Duodenal mucosa (tissue), 2 donors: ENCODE measurements around the gene RERE.
"Not testable (repeated sequence)": the region's sequence is repeated elsewhere in the genome, so short reads cannot be mapped to it uniquely, and the experiment has no call there.

Experiments
- H3K27ac ChIP-seq: one replicate; pipeline ENCODE4 v1.7.0; 2013; ENCODE audit warnings: low read depth, low read length
- H3K27me3 ChIP-seq, 2 donors: one replicate each; pipeline ENCODE4 v1.7.0; 2013; ENCODE audit warnings: low read length in 2 of 2, control low read depth in 1 of 2; ENCODE audit not compliant: insufficient read depth in 2 of 2, control insufficient read depth in 1 of 2
- H3K36me3 ChIP-seq, 2 donors: one replicate each; pipeline ENCODE4 v1.7.0; 2013; ENCODE audit warnings: low read length in 2 of 2, control low read depth in 1 of 2; ENCODE audit not compliant: insufficient read depth in 2 of 2, control insufficient read depth in 1 of 2
- H3K4me1 ChIP-seq, 2 donors: one replicate each; pipeline ENCODE4 v1.7.0; 2013; ENCODE audit warnings: low read length in 2 of 2, control low read depth in 1 of 2; ENCODE audit not compliant: insufficient read depth in 2 of 2, control insufficient read depth in 1 of 2
- H3K4me3 ChIP-seq, 2 donors: one replicate each; pipeline ENCODE4 v1.7.0; 2013; ENCODE audit warnings: low read length in 2 of 2, low read depth in 1 of 2
- H3K9ac ChIP-seq, 2 donors: one replicate each; pipeline ENCODE4 v1.7.0; 2013; ENCODE audit warnings: low read length in 2 of 2, low read depth in 1 of 2
- H3K9me3 ChIP-seq, 2 donors: one replicate each; pipeline ENCODE4 v1.7.0; 2013; ENCODE audit warnings: low read length in 2 of 2, control low read depth in 1 of 2; ENCODE audit not compliant: control insufficient read depth in 1 of 2

The RERE gene

GRCh38 chr1:8633741-8634501 lies 183.5 kb downstream of the RERE start:
- Histone ChIP-seq H3K36me3 (no peaks in the 10 kb centered on the region), H3K9ac (no peak overlapping the region), H3K27me3 (no peaks in the 10 kb centered on the region), H3K4me3 (no peak overlapping the region), H3K27ac (no peak overlapping the region), H3K9me3 (no peaks in the 10 kb centered on the region), H3K4me1 (peaks cover 0 to 12% of the 10 kb centered on the region in 2 donors)

GRCh38 chr1:8632102-8632501 lies 185.3 kb downstream of the RERE start:
- H3K9ac ChIP-seq, result no peak overlapping the region

GRCh38 chr1:8631163-8631562 lies 186.3 kb downstream of the RERE start:
- no peak overlapping the region for H3K9ac ChIP-seq
- H3K4me1 ChIP-seq, result peaks cover 0 to 19% of the 10 kb centered on the region in 2 donors
- no peak overlapping the region for H3K27ac ChIP-seq
- no peaks in the 10 kb centered on the region for H3K9me3 ChIP-seq
- H3K4me3 ChIP-seq, result no peak overlapping the region
- no peaks in the 10 kb centered on the region for H3K36me3 ChIP-seq
- no peaks in the 10 kb centered on the region for H3K27me3 ChIP-seq

More at GRCh38 chr1:8632102-8632501, 185.3 kb downstream of the RERE start:
- no peaks in the 10 kb centered on the region for H3K36me3 ChIP-seq
- no peaks in the 10 kb centered on the region for H3K27me3 ChIP-seq
- no peaks in the 10 kb centered on the region for H3K9me3 ChIP-seq
- H3K4me3 ChIP-seq, result no peak overlapping the region
- H3K4me1 ChIP-seq, result peaks cover 0 to 15% of the 10 kb centered on the region in 2 donors
- H3K27ac ChIP-seq, result no peak overlapping the region

GRCh38 chr1:8629241-8630091 lies 188.0 kb downstream of the RERE start:
- no peaks in the 10 kb centered on the region for H3K36me3 ChIP-seq
- no peak overlapping the region for H3K4me3 ChIP-seq
- no peak overlapping the region for H3K27ac ChIP-seq
- no peaks in the 10 kb centered on the region for H3K27me3 ChIP-seq
- H3K9ac ChIP-seq, result no peak overlapping the region
- no peaks in the 10 kb centered on the region for H3K9me3 ChIP-seq
- H3K4me1 ChIP-seq, result peaks cover 0 to 19% of the 10 kb centered on the region in 2 donors

GRCh38 chr1:8628606-8629005 lies 188.8 kb downstream of the RERE start:
- H3K9me3 ChIP-seq, result no peaks in the 10 kb centered on the region
- H3K36me3 ChIP-seq, result no peaks in the 10 kb centered on the region
- H3K27ac ChIP-seq, result no peak overlapping the region
- peaks cover 0 to 19% of the 10 kb centered on the region in 2 donors for H3K4me1 ChIP-seq
- H3K27me3 ChIP-seq, result no peaks in the 10 kb centered on the region
- no peak overlapping the region for H3K9ac ChIP-seq
- H3K4me3 ChIP-seq, result no peak overlapping the region

- no peak overlapping the region for H3K27ac ChIP-seq
- H3K36me3 ChIP-seq, result no peaks in the 10 kb centered on the region
- H3K4me3 ChIP-seq, result no peak overlapping the region
- H3K9ac ChIP-seq, result no peak overlapping the region
- peaks cover 0 to 19% of the 10 kb centered on the region in 2 donors for H3K4me1 ChIP-seq
- H3K9me3 ChIP-seq, result no peaks in the 10 kb centered on the region
- H3K27me3 ChIP-seq, result no peaks in the 10 kb centered on the region
Observed at GRCh38 chr1:8627728-8628127, 189.7 kb downstream of the RERE start.

GRCh38 chr1:8625981-8626898 lies 191.2 kb downstream of the RERE start:
- Histone ChIP-seq H3K36me3 (no peaks in the 10 kb centered on the region), H3K9me3 (no peaks in the 10 kb centered on the region), H3K4me1 (peaks cover 0 to 19% of the 10 kb centered on the region in 2 donors), H3K4me3 (no peak overlapping the region), H3K27ac (no peak overlapping the region), H3K27me3 (no peaks in the 10 kb centered on the region), H3K9ac (no peak overlapping the region)

GRCh38 chr1:8625491-8625890 lies 191.9 kb downstream of the RERE start:
- no peak overlapping the region for H3K9ac ChIP-seq
- H3K9me3 ChIP-seq, result no peaks in the 10 kb centered on the region
- H3K36me3 ChIP-seq, result no peaks in the 10 kb centered on the region
- no peak overlapping the region for H3K27ac ChIP-seq
- no peaks in the 10 kb centered on the region for H3K27me3 ChIP-seq
- H3K4me3 ChIP-seq, result no peak overlapping the region
- H3K4me1 ChIP-seq, result peaks cover 0 to 19% of the 10 kb centered on the region in 2 donors

- H3K27ac ChIP-seq, H3K4me3 ChIP-seq, H3K9ac ChIP-seq, H3K36me3 ChIP-seq, H3K4me1 ChIP-seq, H3K9me3 ChIP-seq, H3K27me3 ChIP-seq: not testable (repeated sequence)
Observed at GRCh38 chr1:8623651-8624192, 193.7 kb downstream of the RERE start.
